Adrenal gland (tissue), 5 donors: ENCODE data around the gene SREBF1.

Experiments
- CTCF ChIP-seq, 6 experiments: fragments of 450-650 bp in 4 of 6; fragments of 200-600 bp in 2 of 6; sonication (generic) in 1 of 6; IDR thresholded peaks; 1 replicate in 5 of 6; 2 replicates in 1 of 6; pipeline versions ENCODE4 v1.5.1 to v1.8.0; 2016 to 2021; ENCODE audit warnings: antibody characterized with exemption in 6 of 6, mild to moderate bottlenecking in 2 of 6, moderate library complexity in 1 of 6
- POLR2A ChIP-seq, 2 donors: fragments of 450-650 bp; IDR thresholded peaks; one replicate each; pipeline ENCODE4 v1.6.1; 2017; ENCODE audit warnings: antibody characterized with exemption in 2 of 2, mild to moderate bottlenecking in 2 of 2, moderate library complexity in 1 of 2
- donor health status: DM: no; HTN: no; CAD: no.

- TF ChIP-seq CTCF (IDR thresholded peaks at IDR 0.05), result no peak
- TF ChIP-seq POLR2A (IDR thresholded peaks at IDR 0.05), result no peak
Observed at GRCh38 chr17:17787568-17787967, 49.2 kb downstream of the SREBF1 start.
